GM12891 (cell line): ENCODE results near the gene BCAR3.

ENCODE experiments used
- POLR2A ChIP-seq: IDR thresholded peaks from 2 replicates; pipeline ENCODE4 v1.6.1; 2011; ENCODE audit warnings: low read depth, low read length, control low read depth
- POLR2AphosphoS5 ChIP-seq: IDR thresholded peaks from 2 replicates; pipeline ENCODE4 v1.6.1; 2011; ENCODE audit warnings: low read depth, low read length, control low read depth
- TAF1 ChIP-seq: IDR thresholded peaks from 2 replicates; pipeline ENCODE4 v1.6.1; 2011; ENCODE audit warnings: low read depth, low read length, control low read depth

GRCh38 chr1:93635614-93636543 is 45.8 kb downstream of the BCAR3 start:
- no peak for TF ChIP-seq POLR2AphosphoS5
- no peak for TF ChIP-seq POLR2A
- TF ChIP-seq TAF1 = no peak
